HCT116 (cell line): ENCODE measurements around the gene SPATA21. TPM values are rescaled to one million over a fixed set of nuclear protein-coding genes. Genes with fewer than 3 reads are reported as not detected.

ENCODE experiments used
- ATAC-seq: fragments of 200-7000 bp; cut with Tn5 transposase; 2 replicates; pipeline ENCODE4 v1.9.1; 2020; ENCODE audit warnings: mild to moderate bottlenecking, moderate library complexity
- BruUV-seq: library from RNA; stranded (reverse); fragments of 400-500 nt; replicated peaks from 2 replicates; lab custom pipeline; 2021; lab: Mats Ljungman, UMichigan
- CTCF ChIA-PET: fragments of 300-600 bp; sonication (Branson Sonifier 250); formaldehyde crosslinking; loops from one replicate; lab custom pipeline; 2021; ENCODE audit warnings: antibody characterized with exemption; lab: Charles Lee
- POLR2A ChIA-PET: fragments of 300-600, 350-600 bp; sonication (Branson Sonifier 250); formaldehyde crosslinking; loops from one replicate; lab custom pipeline; 2021; ENCODE audit warnings: antibody characterized with exemption; lab: Charles Lee
- RAD21 ChIA-PET, 2 experiments: fragments of 300-600 bp; sonication (Branson Sonifier 250); formaldehyde crosslinking; loops; one replicate each; lab custom pipeline; 2023; ENCODE audit warnings: low total read pairs in 2 of 2; ENCODE audit not compliant: uncharacterized antibody in 2 of 2, unreplicated experiment in 2 of 2, low non-redundant PET in 1 of 2; lab: Charles Lee
- DNase-seq: peaks from one replicate; pipeline ENCODE4 v3.0.0-alpha.2; 2010; ENCODE audit warnings: low read depth, low spot score
- H2AFZ ChIP-seq: fragments of 200-600 bp; shearing (Covaris generic), sonication (generic); 2 replicates; pipeline ENCODE4 v1.6.1; 2017; ENCODE audit warnings: low read depth, mixed run types, mixed read lengths, antibody characterized with exemption, low read length; ENCODE audit not compliant: poor library complexity, severe bottlenecking
- H3K27ac ChIP-seq: 2 replicates; pipeline ENCODE4 v1.5.1; 2012; ENCODE audit warnings: low read depth, low read length
- H3K27me3 ChIP-seq: fragments of 200-600 bp; sonication (generic); 2 replicates; pipeline ENCODE4 v1.6.1; 2016; ENCODE audit warnings: mixed run types, low read length, mixed read lengths; ENCODE audit not compliant: insufficient read depth
- H3K36me3 ChIP-seq, 2 experiments: fragments of 200-500 bp in 1 of 2; fragments of 200-600 bp in 1 of 2; sonication (Bioruptor generic) in 1 of 2; sonication (generic) in 1 of 2; 2 replicates each; pipeline versions ENCODE4 v1.5.1 to v1.6.1; 2014 to 2016; ENCODE audit warnings: low read length in 2 of 2, inconsistent platforms in 1 of 2, mixed read lengths in 1 of 2, mixed run types in 1 of 2; ENCODE audit not compliant: insufficient read depth in 2 of 2, control insufficient read depth in 1 of 2
- H3K4me1 ChIP-seq, 2 experiments: fragments of 200-600 bp in 1 of 2; sonication (generic) in 1 of 2; 2 replicates each; pipeline versions ENCODE4 v1.5.1 to v1.6.1; 2012 to 2017; ENCODE audit warnings: low read length in 2 of 2, inconsistent platforms in 1 of 2, mild to moderate bottlenecking in 1 of 2, mixed read lengths in 1 of 2, mixed run types in 1 of 2, moderate library complexity in 1 of 2; ENCODE audit not compliant: insufficient read depth in 2 of 2, control insufficient read depth in 1 of 2
- H3K4me2 ChIP-seq: fragments of 200-600 bp; sonication (generic); 2 replicates; pipeline ENCODE4 v1.6.1; 2017; ENCODE audit warnings: mixed run types, low read length, mixed read lengths
- H3K4me3 ChIP-seq, 2 experiments: fragments of 200-600 bp in 1 of 2; sonication (generic) in 1 of 2; replicated peaks in 1 of 2; 2 replicates each; pipeline ENCODE4 v1.5.1; 2011 to 2016; ENCODE audit warnings: low read length in 2 of 2, control low read depth in 1 of 2, low read depth in 1 of 2, mild to moderate bottlenecking in 1 of 2, mixed read lengths in 1 of 2, mixed run types in 1 of 2
- H3K79me2 ChIP-seq: fragments of 200-600 bp; sonication (generic); 2 replicates; pipeline ENCODE4 v1.6.1; 2017; ENCODE audit warnings: mild to moderate bottlenecking, mixed run types, low read length, moderate library complexity, mixed read lengths; ENCODE audit not compliant: insufficient read depth
- H3K9ac ChIP-seq: fragments of 200-600 bp; sonication (generic); 2 replicates; pipeline ENCODE4 v1.6.1; 2016; ENCODE audit warnings: low read length, mixed read lengths
- H3K9me2 ChIP-seq: fragments of 200-600 bp; sonication (generic), shearing (Covaris generic); 2 replicates; pipeline ENCODE4 v1.6.1; 2017; ENCODE audit warnings: mixed run types, mild to moderate bottlenecking, moderate library complexity; ENCODE audit not compliant: insufficient read depth
- H3K9me3 ChIP-seq, 2 experiments: fragments of 200-500 bp in 1 of 2; fragments of 200-600 bp in 1 of 2; sonication (Bioruptor generic) in 1 of 2; sonication (generic) in 1 of 2; 2 replicates each; pipeline ENCODE4 v1.6.1; 2014 to 2017; ENCODE audit warnings: low read length in 2 of 2, mixed read lengths in 2 of 2, inconsistent platforms in 1 of 2, low read depth in 1 of 2, mild to moderate bottlenecking in 1 of 2, mixed run types in 1 of 2, moderate library complexity in 1 of 2; ENCODE audit not compliant: control insufficient read depth in 1 of 2, insufficient read depth in 1 of 2
- H4K20me1 ChIP-seq: fragments of 200-600 bp; sonication (generic), shearing (Covaris generic); 2 replicates; pipeline ENCODE4 v1.6.1; 2017; ENCODE audit warnings: mixed run types, mild to moderate bottlenecking, moderate library complexity; ENCODE audit not compliant: insufficient read depth
- CBX3 ChIP-seq: IDR thresholded peaks from 2 replicates; pipeline ENCODE4 v1.6.1; 2012; ENCODE audit warnings: low read depth
- EGR1 ChIP-seq: IDR thresholded peaks from 2 replicates; pipeline ENCODE4 v1.6.1; 2012; ENCODE audit warnings: low read depth
- EZH2 ChIP-seq: fragments of 200-600 bp; sonication (generic); IDR thresholded peaks from 2 replicates; pipeline ENCODE4 v1.6.1; 2017; ENCODE audit warnings: antibody characterized with exemption, mixed run types
- FOSL1 ChIP-seq: IDR thresholded peaks from 2 replicates; pipeline ENCODE4 v1.6.1; 2012; ENCODE audit warnings: low read depth
- POLR2AphosphoS5 ChIP-seq: IDR thresholded peaks from 2 replicates; pipeline ENCODE4 v1.6.1; 2011; ENCODE audit warnings: mild to moderate bottlenecking, low read depth, low read length, moderate library complexity
- RAD21 ChIP-seq: IDR thresholded peaks from 2 replicates; pipeline ENCODE4 v1.6.1; 2012; ENCODE audit warnings: low read depth, mild to moderate bottlenecking
- TCF7L2 ChIP-seq: IDR thresholded peaks from 2 replicates; pipeline ENCODE4 v1.7.0; 2011; ENCODE audit warnings: borderline replicate concordance, inconsistent platforms; ENCODE audit not compliant: insufficient read depth, insufficient read length; ENCODE audit errors: extremely low read depth
- YY1 ChIP-seq: IDR thresholded peaks from 2 replicates; pipeline ENCODE4 v1.6.1; 2011; ENCODE audit warnings: low read length, low read depth, moderate library complexity, mild to moderate bottlenecking; ENCODE audit not compliant: insufficient replicate concordance; ENCODE audit errors: extremely low read depth
- ZNF274 ChIP-seq: fragments of 200-500 bp; sonication (Bioruptor generic); IDR thresholded peaks from 2 replicates; pipeline ENCODE4 v1.6.1; 2014; ENCODE audit warnings: mild to moderate bottlenecking, low read depth, low read length, inconsistent platforms
- intact Hi-C: fragments of 100-400 bp; cut with micrococcal nuclease; formaldehyde crosslinking; loops from 2 replicates; pipeline ENCODE4 v1.10.0; 2022
- total RNA-seq: library from RNA; stranded (reverse); gene quantifications from one replicate; pipeline ENCODE4 v1.2.1, GENCODE V29; 2021; ENCODE audit not compliant: unreplicated experiment
- TF ChIP-seq, protein P1 (sequence below): IDR thresholded peaks from 2 replicates; pipeline ENCODE4 v1.6.1; 2012
- TF ChIP-seq, protein P2 (sequence below): IDR thresholded peaks from 2 replicates; pipeline ENCODE4 v1.6.1; 2011; ENCODE audit warnings: mild to moderate bottlenecking, low read length, moderate library complexity; ENCODE audit not compliant: insufficient replicate concordance; ENCODE audit errors: extremely low read depth
- TF ChIP-seq, protein P3 (sequence below): IDR thresholded peaks from 2 replicates; pipeline ENCODE4 v1.6.1; 2012

SPATA21 gene
- total RNA-seq, 1 experiment from 2014 or later, result not detected

DNA sequence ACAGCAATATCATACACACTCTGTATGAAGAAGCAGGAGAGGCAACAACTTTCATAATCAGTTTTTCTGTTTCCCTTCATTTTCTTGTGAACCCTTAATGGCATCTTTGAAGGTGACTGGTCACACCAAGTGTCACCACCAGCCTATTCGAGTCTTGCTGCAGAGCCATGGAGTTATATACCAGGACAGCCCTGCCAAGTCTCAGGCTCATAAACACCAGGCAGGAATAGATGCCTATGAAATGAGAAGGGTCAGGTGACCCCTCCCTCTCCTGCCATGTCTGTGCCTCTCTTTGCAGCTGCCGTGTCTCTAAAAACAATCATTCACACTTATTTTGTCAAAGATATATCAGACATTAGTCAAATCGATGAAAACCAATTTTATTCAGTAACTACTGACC, 31.3 kb upstream of the SPATA21 start (continued):
- TF ChIP-seq, protein P1, sequence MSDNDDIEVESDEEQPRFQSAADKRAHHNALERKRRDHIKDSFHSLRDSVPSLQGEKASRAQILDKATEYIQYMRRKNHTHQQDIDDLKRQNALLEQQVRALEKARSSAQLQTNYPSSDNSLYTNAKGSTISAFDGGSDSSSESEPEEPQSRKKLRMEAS, result no peak
- no peak for TF ChIP-seq CBX3
- TF ChIP-seq, protein P2, sequence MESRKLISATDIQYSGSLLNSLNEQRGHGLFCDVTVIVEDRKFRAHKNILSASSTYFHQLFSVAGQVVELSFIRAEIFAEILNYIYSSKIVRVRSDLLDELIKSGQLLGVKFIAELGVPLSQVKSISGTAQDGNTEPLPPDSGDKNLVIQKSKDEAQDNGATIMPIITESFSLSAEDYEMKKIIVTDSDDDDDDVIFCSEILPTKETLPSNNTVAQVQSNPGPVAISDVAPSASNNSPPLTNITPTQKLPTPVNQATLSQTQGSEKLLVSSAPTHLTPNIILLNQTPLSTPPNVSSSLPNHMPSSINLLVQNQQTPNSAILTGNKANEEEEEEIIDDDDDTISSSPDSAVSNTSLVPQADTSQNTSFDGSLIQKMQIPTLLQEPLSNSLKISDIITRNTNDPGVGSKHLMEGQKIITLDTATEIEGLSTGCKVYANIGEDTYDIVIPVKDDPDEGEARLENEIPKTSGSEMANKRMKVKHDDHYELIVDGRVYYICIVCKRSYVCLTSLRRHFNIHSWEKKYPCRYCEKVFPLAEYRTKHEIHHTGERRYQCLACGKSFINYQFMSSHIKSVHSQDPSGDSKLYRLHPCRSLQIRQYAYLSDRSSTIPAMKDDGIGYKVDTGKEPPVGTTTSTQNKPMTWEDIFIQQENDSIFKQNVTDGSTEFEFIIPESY, result no peak
- TF ChIP-seq TCF7L2, result no peak
- no peak for TF ChIP-seq RAD21
- no peak for TF ChIP-seq YY1
- no peak for TF ChIP-seq EGR1

DNA sequence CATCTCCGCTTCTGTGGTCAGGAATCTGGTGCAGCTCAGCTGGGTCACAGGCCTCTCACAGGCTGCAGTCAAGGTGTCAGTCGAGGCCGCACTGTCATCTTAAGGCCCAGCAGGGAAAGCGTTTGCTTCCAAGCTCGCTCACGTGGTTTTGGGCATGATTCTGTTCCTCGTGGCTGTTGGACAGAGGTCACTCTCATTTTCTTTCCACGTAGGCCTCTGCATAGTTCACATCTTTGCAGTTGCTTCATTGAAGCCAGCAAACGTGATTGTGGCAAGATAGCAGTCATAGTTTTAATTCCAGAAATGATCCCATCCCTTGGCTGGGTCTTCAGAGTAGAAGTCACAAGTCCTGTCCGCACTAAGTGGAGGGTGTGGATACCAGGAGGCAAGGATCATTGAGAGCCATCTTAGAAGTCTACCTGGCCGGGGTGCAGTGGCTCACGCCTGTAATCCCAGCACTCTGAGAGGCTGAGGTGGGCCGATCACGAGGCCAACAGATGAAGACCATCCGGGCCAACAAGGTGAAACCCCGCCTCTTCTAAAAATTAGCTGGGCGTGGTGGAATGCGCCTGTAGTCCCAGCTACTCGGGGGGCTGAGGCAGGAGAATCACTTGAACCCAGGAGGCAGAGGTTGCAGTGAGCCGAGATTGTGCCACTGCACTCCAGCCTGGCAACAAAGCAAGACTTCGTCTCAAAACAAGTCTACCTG, 27.8 kb upstream of the SPATA21 start:
- Histone ChIP-seq H3K36me3 (peaks cover 6 to 9% of the 10 kb centered on the region in 2 experiments; a peak in 2 of 4 replicates), H4K20me1 (no peaks in the 10 kb centered on the region), H3K4me1 (no peaks in the 10 kb centered on the region), H3K9me3 (no peaks in the 10 kb centered on the region), H3K9ac (no peak overlapping the region), H3K4me3 (no peak overlapping the region), H2AFZ (no peak overlapping the region), H3K9me2 (no peaks in the 10 kb centered on the region), H3K79me2 (no peaks in the 10 kb centered on the region), H3K27ac (no peak overlapping the region), H3K4me2 (no peak overlapping the region), H3K27me3 (no peaks in the 10 kb centered on the region)
- POLR2A ChIA-PET, result no interaction called here
- DNase-seq, result no peak
- no TSS peak for BruUV-seq
- TF ChIP-seq, protein P3, sequence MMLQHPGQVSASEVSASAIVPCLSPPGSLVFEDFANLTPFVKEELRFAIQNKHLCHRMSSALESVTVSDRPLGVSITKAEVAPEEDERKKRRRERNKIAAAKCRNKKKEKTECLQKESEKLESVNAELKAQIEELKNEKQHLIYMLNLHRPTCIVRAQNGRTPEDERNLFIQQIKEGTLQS, result no peak
- TF ChIP-seq, protein P1, result no peak
- TF ChIP-seq POLR2AphosphoS5, result no peak
- TF ChIP-seq EZH2, result no peak
- no peak for TF ChIP-seq YY1
- TF ChIP-seq FOSL1, result no peak
- TF ChIP-seq ZNF274, result no peak
- no peak for TF ChIP-seq EGR1
- TF ChIP-seq, protein P2, result no peak
- TF ChIP-seq TCF7L2, result no peak
- no peak for ATAC-seq
- RAD21 ChIA-PET, result no interaction called here
- CTCF ChIA-PET, result no interaction called here
- intact Hi-C loops, result no loop called here
